HFF-Myc (cell line): ENCODE data around the gene GLT6D1.

Experiments
- DNase-seq: peaks from one replicate; pipeline ENCODE4 v3.0.0-alpha.2; 2011; ENCODE audit warnings: low read depth; ENCODE audit errors: extremely low read depth
- H3K4me3 ChIP-seq: replicated peaks from 2 replicates; pipeline ENCODE4 v1.5.1; 2011; ENCODE audit warnings: low read depth, mild to moderate bottlenecking, control low read depth, low read length
- CTCF ChIP-seq: IDR thresholded peaks from 2 replicates; pipeline ENCODE4 v1.5.1; 2012; ENCODE audit warnings: mild to moderate bottlenecking, low read depth, low read length, control low read depth; ENCODE audit errors: missing control alignments

The GLT6D1 gene

DNA sequence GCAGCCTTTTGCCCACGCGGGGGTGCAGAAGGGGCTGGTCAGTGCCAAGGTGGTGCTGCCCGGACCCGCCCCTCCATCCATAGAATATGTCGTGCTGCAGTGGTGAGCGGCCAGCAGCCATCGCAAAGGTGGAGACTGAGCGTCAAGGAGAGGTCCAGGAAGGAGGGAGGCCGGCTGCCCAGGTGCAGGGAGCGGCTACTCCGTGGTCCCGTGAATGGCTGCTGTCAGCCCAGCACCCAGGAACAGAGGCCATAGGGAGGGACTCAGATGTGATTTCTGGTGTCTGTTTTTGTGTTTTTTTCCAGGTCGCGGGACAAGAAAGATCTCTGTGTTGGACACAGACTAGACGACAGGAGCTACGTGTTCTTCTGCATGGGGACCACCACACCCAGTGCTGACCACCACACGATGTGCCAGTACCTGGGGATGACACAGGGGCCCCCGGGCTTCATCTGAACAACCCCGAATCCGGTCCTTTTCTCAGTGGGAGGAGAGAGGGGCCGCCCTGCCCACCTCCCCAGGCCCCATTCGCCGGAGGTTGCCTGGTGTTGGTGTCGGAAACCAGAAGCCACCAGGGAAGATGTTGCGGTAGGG lies 48.8 kb downstream of the GLT6D1 start:
- DNase-seq: no peak
- no peak for TF ChIP-seq CTCF
- no peak overlapping the region for H3K4me3 ChIP-seq

- no peak overlapping the region for H3K4me3 ChIP-seq
- DNase-seq: no peak
- no peak for TF ChIP-seq CTCF
These were observed 49.5 kb downstream of the GLT6D1 start for GRCh38 chr9:135589596-135590485.

- TF ChIP-seq CTCF: no peak
- no peak for DNase-seq
- no peak overlapping the region for H3K4me3 ChIP-seq
These were observed 50.3 kb downstream of the GLT6D1 start for GRCh38 chr9:135588886-135589595.

DNA sequence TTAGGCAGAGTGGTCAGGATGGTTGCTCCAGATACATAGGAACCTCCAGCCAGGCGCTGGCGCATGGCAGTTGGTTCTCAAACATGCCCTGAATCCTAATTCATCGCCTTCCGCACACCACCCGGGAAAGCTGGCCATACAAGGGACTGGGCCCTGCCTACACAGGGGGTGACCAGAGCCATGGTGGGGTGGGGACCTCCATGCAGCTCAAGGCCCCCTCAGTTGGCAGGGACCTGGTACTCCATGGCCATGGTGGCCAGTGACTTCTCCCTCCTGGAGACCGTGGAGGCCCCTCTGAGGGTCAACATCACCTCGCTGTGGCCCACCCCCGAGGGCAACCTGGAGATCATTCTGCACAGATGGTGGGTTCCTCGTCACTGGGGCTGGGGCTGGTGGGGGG lies 51.0 kb downstream of the GLT6D1 start:
- TF ChIP-seq CTCF: no peak
- no peak for DNase-seq
- no peak overlapping the region for H3K4me3 ChIP-seq

DNA sequence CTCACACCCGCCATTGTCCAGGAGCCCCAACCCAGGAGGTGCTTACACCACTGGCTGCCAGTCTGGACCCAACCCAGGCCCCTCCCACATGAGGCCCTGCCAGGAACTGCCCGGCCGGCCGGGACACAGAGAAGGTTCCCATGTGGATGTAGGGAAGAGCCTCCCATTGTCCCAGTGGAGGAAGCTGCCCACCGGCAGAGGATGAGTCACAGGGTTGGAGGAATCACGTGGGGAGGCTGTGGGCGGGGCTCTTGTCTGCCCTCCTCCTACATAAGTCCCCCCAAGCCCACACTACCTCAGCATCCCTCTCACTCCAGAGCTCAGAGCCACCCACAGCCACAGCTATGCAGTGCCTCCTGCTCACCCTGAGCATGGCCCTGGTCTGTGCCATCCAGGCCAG lies 51.7 kb downstream of the GLT6D1 start:
- TF ChIP-seq CTCF: no peak
- no peak for DNase-seq
- H3K4me3 ChIP-seq: no peak overlapping the region

DNA sequence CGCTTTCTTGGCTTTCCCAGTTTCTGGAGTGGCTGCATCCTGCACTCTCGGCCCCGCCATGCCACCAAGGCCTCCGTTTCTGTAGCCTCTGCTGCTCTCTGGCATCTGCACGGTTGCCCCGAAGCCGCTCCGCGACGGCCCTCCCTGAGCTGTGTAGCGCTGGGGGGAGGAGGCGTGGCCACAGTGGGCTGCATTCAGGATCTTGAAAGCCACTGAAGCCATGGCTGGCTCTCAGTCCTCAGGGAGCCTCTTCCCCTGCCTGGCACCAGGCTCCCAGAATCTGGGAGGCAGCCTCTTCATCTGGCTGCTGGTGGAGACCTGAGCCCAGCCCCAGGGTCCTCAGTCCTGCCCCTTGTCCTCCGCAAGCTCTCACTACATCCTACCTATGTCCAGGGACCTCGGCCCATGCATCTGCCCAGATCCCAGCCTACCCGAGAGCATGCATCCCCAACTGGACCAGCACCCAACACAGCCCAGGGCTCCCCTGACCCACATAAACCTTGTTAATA lies 52.7 kb downstream of the GLT6D1 start:
- no peak for DNase-seq
- no peak overlapping the region for H3K4me3 ChIP-seq
- no peak for TF ChIP-seq CTCF
